Pons (tissue), 1 donor: Measurements from ENCODE around the gene ABCB9.

Source experiments
- DNase-seq: peaks from one replicate; pipeline ENCODE4 v3.0.0-alpha.2; 2016; ENCODE audit warnings: low spot score

The ABCB9 gene

GRCh38 chr12:122981587-122982476 is 15.6 kb upstream of the ABCB9 start:
- DNase-seq: no peak

- DNase-seq: no peak
Measured at GRCh38 chr12:122981036-122981471, 14.8 kb upstream of the ABCB9 start.

GRCh38 chr12:122980183-122981035 is 14.1 kb upstream of the ABCB9 start, which contains the start of gene ARL6IP4:
TSS of gene ARL6IP4 (plus strand) at chr12:122980681. CDS start at chr12:122981140, 459 bp downstream.
- no peak for DNase-seq

- no peak for DNase-seq
Measured at GRCh38 chr12:122979908-122980182, 13.6 kb upstream of the ABCB9 start.

GRCh38 chr12:122979001-122979907 is 13.0 kb upstream of the ABCB9 start:
- no peak for DNase-seq

DNA sequence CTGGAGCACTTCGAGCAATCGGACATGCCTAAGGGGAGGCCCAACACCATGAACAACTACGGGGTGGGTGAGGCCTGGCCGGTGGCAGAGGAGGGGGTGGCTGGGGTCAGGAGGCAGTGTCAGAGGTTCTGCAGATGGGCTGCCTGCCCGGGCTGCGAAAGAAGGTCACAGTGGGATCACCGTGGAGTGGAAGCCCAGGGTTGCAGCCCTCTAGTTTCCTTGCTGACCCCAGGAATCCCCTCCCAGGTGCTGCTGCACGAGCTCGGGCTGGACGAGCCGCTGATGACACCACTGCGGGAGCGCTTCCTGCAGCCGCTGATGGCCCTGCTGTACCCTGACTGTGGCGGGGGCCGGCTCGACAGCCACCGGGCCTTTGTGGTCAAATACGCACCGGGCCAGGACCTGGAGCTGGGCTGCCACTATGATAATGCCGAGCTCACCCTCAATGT is 12.3 kb upstream of the ABCB9 start:
- DNase-seq: no peak

- DNase-seq: no peak
Measured at GRCh38 chr12:122977655-122978392, 11.6 kb upstream of the ABCB9 start.

GRCh38 chr12:122977153-122977552 is 10.9 kb upstream of the ABCB9 start:
- DNase-seq: no peak

DNA sequence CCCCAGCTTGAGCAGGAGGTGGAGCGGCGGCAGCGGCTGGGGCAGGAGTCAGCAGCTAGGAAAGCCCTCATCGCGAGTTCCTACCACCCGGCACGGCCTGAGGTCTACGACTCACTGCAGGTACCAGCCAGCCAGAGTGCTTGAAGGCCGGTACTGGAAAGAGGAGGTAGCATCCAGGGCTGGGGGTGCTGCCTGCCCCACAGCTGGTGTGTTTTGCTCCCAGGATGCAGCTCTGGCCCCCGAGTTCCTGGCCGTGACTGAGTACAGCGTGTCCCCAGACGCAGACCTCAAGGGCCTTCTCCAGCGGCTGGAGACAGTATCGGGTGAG is 10.3 kb upstream of the ABCB9 start:
- no peak for DNase-seq

DNA sequence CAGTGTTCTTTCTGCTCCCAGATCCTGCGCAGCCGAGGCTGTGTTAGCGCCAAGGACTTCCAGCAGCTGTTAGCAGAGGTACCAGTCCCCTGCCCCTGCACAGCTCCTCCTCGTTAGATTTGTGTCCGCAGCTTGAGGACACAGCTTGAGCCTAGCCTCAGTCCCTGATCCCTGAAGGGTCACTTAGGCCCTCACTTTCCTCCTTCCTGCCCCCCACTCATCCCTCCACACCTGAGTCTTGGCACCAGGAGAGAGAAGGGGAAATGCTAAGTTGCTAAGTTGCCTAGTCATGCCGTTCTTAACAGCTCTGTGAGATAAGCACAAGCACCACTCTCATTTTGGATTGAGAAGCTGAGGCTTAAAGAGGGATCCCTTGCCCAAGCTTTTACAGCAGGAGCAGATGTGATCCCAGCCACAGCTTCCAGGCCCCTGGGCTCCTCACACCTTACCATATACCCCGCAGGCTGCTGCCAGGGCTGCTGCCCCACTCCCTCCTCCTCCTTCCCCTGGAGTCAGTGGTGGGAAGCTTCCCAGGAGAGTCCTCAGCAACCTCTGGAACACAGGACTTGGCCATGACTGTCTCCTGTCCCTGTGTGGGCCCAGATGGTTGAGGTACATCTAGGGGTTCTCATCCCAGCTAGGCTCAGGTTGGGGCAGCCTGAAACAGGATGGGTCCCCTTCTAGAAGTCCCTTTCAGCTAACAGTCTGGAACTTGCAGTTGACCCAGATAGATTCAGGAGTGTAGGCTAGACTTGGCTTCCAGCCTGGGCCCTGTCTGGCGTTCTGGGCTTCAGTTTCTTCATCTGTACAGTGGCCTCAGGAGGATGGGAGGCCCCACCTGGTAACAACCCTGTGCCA is 9.8 kb upstream of the ABCB9 start:
- no peak for DNase-seq

DNA sequence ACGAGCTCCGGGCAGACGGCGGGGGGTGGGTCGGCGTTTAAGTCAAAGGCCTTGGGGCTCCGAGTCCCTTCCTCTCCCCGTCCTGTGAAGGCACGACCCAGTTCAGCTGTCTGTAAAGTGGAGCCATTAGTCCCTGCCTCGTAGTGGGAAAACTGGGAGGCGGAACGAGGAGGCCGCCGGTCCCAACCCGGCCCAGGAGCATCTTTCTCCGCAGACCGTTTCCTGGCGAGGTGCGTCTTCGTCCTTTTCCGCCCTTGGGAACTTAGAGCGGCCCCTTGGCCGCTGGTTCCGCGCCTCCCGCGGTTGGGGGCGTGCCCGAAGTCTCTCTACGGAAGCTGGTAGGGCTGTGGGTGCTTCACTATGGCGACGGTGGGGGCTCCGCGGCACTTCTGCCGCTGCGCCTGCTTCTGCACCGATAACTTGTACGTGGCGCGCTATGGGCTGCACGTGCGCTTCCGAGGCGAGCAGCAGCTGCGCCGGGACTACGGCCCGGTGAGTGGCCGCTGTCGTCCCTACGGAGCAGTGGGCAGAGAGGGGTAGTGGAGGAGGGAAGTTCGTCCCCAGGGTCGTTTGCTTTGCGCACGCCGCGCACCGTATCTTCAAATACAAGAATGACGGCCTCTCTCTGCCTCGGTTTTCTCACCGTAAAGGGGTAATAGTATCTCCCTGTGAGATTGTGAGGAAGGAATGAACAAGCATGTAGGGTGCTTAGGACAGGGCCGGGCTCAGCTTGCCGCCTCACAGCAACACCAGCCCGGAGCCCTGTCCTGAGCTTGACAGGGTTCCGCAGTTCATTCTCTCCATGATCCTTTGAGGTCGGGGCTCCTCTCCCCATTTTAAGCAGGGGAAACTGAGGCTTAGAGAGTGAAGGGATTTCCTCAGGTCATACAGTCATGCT is 8.9 kb upstream of the ABCB9 start, which contains the start of gene OGFOD2:
Gene OGFOD2, plus strand, starts transcription at position 353 of the 898 bp plus-strand sequence. Its CDS starts 8 bp downstream, at position 361.
- DNase-seq: peak; percentile 86

DNA sequence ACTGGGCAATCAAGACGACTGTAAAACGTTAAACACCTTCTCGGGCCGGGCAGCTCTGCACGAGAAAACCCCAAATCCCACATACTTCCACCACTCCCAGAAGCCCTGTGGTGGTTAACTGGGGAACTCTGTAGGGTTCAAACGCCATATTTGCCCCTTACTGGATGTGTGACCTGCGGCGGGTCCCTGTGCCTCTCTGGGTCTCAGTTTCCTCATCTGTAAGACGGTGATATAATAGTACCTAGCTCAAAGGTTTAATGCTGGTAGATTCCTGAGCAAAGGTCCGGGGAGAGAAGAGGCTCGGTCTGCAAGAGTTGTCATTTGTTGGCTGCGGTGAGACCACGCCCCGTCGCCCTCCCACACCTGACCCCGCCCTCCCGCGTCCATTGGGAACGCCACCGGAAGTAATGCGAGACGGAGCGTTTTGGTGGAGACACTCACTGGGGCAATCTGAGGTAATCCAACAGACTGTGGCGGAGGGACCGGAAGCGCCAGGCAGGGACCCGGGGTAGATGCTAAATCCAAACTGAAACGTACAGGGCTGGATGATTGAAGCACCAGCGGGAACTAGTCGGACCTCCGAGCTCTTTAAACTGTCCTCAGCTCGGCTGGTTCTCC is 8.1 kb upstream of the ABCB9 start:
- DNase-seq: peak; percentile 98

- DNase-seq: peak; percentile 90
Measured at GRCh38 chr12:122969676-122970075, 3.4 kb upstream of the ABCB9 start.

- DNase-seq: no peak
Measured at GRCh38 chr12:122968104-122968503, 1.8 kb upstream of the ABCB9 start.

DNA sequence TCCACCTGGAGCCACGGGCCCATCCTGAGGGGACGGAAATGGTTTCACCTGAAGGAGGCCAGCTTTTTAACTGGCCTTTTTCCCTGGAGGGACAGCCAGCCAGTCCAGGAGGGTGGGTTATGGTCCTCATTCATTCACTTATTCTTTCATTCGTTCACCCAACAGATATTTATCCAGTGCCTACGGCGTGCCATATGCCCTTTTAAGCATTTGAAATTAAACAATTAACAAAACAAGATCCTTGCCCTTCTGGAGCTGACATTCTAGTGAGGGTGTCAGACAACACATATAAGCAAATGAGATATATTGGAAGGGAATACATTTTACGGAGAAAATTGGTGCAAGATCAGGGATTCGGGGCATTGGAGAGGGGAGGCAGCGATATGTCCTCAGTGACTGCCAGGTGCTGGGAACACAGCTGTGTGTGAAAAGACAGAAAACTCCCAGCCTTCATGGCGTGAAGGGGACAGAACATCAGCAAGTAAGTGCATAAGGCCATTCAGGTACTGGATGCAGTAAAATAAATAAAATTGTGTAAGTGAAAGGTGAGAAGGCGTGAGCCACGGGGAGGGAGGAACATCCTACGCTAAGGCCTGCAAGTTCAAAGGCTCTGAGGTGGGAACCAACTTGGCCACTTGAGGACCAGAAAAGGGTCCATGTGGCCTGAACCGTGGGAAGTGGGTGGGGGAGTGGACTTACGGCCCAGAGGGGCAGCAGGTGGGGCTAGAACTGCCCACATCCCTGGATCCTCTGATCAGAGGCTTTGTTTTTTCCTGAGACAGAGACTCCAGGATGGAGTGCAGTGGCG is 684 bp upstream of the ABCB9 start:
- DNase-seq: no peak

DNA sequence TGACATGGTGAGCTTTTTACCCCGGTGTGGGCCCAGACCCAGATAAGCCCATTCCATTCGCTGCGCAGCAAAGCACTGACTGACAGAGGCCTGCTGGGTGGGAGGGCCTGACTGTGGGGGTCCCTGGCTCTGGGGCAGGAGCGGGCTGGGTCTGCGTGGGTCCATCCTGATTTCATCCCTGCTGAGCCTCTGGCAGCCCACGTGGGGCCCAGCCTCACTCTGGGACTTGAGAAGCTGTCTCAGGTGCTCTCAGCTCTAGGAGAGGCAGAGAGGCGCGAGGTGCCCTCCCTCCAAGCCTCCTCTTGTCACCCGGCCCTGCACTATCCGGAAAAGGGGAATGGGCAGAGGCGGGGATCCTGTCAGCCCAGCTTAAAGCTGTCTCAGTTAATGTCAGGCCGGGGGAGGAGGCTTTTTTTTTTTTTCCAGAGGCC is 927 bp downstream of the ABCB9 start:
- DNase-seq: no peak

DNA sequence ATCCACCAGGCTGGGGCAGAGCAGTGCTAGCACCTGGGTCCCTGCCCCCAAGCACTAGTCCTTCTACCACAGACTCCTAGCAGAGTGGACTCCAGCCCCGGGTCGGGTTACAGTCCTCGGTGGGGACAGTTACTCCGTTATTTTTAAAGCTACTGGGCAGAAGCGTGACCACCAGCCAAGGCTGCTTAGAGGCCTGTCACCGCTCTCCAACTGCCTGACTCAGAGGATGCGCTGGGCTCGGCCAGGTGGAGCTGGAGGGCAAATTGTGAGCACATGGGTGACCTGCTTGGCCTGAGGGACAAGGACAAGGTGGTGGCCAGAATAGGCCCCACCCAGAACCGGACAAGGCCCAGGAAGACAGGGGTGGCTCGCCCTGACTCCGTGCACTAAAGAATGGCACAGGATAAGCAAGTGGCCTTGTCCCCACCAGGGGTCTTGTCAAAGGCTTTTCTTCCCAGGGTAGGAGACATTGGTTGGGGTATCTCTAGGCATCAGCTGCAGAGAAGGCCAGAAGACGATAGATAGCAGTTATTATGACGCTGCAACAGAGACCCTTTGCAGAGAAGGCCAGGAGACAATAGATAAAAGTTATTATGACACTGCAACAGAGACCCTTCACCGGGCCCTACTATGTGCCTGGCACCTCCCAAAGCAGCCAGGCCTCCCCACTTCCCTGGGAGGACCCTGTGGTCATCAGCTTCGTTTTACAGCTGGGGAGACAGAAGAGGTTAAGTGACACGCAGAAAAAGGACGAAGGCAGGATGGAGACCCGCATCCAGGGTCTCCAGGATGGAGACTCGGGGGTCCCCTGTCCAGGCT is 1.6 kb downstream of the ABCB9 start:
- no peak for DNase-seq
